SK-N-SH (cell line): Measurements from ENCODE around the gene CFI.

Experiments used
- CHD2 ChIP-seq: fragments of 150-350 bp; IDR thresholded peaks from 2 replicates; pipeline ENCODE4 v1.6.1; 2018; ENCODE audit warnings: low read length; ENCODE audit not compliant: partially characterized antibody
- EZH2phosphoT487 ChIP-seq: fragments of 200-600 bp; sonication (generic); IDR thresholded peaks from 2 replicates; pipeline ENCODE4 v1.6.1; 2017; ENCODE audit warnings: low read depth, mixed run types, mild to moderate bottlenecking, antibody characterized with exemption, moderate library complexity, borderline replicate concordance
- FOXJ3 ChIP-seq: sonication (generic); formaldehyde crosslinking; IDR thresholded peaks from 2 replicates; pipeline ENCODE4 v1.5.1; 2020; ENCODE audit warnings: mild to moderate bottlenecking, missing genetic modification reagents
- GABPA ChIP-seq: IDR thresholded peaks from 2 replicates; pipeline ENCODE4 v1.4.0; 2012; ENCODE audit warnings: low read depth, mild to moderate bottlenecking
- GATA2 ChIP-seq: sonication (generic); formaldehyde crosslinking; IDR thresholded peaks from 2 replicates; pipeline ENCODE4 v1.5.0; 2020; ENCODE audit warnings: mild to moderate bottlenecking, missing genetic modification reagents
- POLR2AphosphoS5 ChIP-seq: IDR thresholded peaks from 2 replicates; pipeline ENCODE4 v1.6.1; 2012; ENCODE audit warnings: low read depth, low read length
- RXRA ChIP-seq: IDR thresholded peaks from 2 replicates; pipeline ENCODE4 v1.4.0; 2012; ENCODE audit warnings: low read depth, mild to moderate bottlenecking, borderline replicate concordance
- SMC3 ChIP-seq: IDR thresholded peaks from 2 replicates; pipeline ENCODE4 v1.6.1; 2012; ENCODE audit warnings: low read depth, low read length, improper control_type of control experiment
- TF ChIP-seq, protein P1 (sequence below): IDR thresholded peaks from 2 replicates; pipeline ENCODE4 v1.4.0; 2012; ENCODE audit warnings: low read depth
- TF ChIP-seq, protein P2 (sequence below): fragments of 200-600 bp; sonication (generic); IDR thresholded peaks from 2 replicates; pipeline ENCODE4 v1.6.1; 2017; ENCODE audit warnings: antibody characterized with exemption, mild to moderate bottlenecking, moderate library complexity
- TF ChIP-seq, protein P3 (sequence below): IDR thresholded peaks from 2 replicates; pipeline ENCODE4 v1.6.1; 2012; ENCODE audit warnings: mild to moderate bottlenecking, low read depth, low read length, moderate library complexity
- TF ChIP-seq, protein P4 (sequence below): IDR thresholded peaks from 2 replicates; pipeline ENCODE4 v1.4.0; 2012; ENCODE audit warnings: low read depth, borderline replicate concordance

DNA sequence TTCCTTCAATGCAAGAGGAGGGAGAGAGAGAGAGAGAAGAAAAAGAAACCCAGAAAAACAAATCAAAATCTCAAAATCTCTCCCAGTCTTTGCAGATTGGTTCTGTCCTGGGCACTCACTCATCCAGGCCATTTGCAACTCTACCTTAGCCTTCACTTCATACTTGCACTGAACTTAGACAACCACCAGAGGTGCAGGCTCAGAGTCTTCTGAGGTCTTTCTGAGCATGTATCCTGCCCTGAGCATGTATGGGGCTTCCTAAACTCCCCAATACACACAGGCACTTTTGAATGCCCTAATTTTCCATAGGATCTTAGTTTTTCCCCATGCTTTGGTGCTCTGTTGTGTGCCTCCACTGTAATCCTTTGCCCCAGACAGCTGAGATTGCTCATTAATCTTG is 2.9 kb downstream of the CFI start:
- no peak for TF ChIP-seq POLR2AphosphoS5
- no peak for TF ChIP-seq CHD2
- TF ChIP-seq, protein P1, sequence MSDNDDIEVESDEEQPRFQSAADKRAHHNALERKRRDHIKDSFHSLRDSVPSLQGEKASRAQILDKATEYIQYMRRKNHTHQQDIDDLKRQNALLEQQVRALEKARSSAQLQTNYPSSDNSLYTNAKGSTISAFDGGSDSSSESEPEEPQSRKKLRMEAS, result no peak
- TF ChIP-seq, protein P2, sequence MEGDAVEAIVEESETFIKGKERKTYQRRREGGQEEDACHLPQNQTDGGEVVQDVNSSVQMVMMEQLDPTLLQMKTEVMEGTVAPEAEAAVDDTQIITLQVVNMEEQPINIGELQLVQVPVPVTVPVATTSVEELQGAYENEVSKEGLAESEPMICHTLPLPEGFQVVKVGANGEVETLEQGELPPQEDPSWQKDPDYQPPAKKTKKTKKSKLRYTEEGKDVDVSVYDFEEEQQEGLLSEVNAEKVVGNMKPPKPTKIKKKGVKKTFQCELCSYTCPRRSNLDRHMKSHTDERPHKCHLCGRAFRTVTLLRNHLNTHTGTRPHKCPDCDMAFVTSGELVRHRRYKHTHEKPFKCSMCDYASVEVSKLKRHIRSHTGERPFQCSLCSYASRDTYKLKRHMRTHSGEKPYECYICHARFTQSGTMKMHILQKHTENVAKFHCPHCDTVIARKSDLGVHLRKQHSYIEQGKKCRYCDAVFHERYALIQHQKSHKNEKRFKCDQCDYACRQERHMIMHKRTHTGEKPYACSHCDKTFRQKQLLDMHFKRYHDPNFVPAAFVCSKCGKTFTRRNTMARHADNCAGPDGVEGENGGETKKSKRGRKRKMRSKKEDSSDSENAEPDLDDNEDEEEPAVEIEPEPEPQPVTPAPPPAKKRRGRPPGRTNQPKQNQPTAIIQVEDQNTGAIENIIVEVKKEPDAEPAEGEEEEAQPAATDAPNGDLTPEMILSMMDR, result no peak
- no peak for TF ChIP-seq FOXJ3 (CRISPR knock-in tag)
- TF ChIP-seq, protein P3, sequence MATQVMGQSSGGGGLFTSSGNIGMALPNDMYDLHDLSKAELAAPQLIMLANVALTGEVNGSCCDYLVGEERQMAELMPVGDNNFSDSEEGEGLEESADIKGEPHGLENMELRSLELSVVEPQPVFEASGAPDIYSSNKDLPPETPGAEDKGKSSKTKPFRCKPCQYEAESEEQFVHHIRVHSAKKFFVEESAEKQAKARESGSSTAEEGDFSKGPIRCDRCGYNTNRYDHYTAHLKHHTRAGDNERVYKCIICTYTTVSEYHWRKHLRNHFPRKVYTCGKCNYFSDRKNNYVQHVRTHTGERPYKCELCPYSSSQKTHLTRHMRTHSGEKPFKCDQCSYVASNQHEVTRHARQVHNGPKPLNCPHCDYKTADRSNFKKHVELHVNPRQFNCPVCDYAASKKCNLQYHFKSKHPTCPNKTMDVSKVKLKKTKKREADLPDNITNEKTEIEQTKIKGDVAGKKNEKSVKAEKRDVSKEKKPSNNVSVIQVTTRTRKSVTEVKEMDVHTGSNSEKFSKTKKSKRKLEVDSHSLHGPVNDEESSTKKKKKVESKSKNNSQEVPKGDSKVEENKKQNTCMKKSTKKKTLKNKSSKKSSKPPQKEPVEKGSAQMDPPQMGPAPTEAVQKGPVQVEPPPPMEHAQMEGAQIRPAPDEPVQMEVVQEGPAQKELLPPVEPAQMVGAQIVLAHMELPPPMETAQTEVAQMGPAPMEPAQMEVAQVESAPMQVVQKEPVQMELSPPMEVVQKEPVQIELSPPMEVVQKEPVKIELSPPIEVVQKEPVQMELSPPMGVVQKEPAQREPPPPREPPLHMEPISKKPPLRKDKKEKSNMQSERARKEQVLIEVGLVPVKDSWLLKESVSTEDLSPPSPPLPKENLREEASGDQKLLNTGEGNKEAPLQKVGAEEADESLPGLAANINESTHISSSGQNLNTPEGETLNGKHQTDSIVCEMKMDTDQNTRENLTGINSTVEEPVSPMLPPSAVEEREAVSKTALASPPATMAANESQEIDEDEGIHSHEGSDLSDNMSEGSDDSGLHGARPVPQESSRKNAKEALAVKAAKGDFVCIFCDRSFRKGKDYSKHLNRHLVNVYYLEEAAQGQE, result no peak
- TF ChIP-seq RXRA, result no peak
- no peak for TF ChIP-seq GABPA
- no peak for TF ChIP-seq SMC3
- TF ChIP-seq, protein P4, sequence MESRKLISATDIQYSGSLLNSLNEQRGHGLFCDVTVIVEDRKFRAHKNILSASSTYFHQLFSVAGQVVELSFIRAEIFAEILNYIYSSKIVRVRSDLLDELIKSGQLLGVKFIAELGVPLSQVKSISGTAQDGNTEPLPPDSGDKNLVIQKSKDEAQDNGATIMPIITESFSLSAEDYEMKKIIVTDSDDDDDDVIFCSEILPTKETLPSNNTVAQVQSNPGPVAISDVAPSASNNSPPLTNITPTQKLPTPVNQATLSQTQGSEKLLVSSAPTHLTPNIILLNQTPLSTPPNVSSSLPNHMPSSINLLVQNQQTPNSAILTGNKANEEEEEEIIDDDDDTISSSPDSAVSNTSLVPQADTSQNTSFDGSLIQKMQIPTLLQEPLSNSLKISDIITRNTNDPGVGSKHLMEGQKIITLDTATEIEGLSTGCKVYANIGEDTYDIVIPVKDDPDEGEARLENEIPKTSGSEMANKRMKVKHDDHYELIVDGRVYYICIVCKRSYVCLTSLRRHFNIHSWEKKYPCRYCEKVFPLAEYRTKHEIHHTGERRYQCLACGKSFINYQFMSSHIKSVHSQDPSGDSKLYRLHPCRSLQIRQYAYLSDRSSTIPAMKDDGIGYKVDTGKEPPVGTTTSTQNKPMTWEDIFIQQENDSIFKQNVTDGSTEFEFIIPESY, result no peak
- no peak for TF ChIP-seq GATA2 (CRISPR knock-in tag)
- no peak for TF ChIP-seq EZH2phosphoT487
